ENCODE results near the gene MORN4. TPM values are rescaled to one million over a fixed set of nuclear protein-coding genes. Genes with fewer than 3 reads are reported as not detected.
A peak's percentile ranks its signal among the peaks of the same experiment; 100 is the strongest.
"Not testable (repeated sequence)": the region's sequence is repeated elsewhere in the genome, so short reads cannot be mapped to it uniquely, and the experiment has no call there.

MORN4 gene
- total RNA-seq, 4 donors from 2014 or later, result 0.51 to 8.7 (median 2.1) TPM

DNA sequence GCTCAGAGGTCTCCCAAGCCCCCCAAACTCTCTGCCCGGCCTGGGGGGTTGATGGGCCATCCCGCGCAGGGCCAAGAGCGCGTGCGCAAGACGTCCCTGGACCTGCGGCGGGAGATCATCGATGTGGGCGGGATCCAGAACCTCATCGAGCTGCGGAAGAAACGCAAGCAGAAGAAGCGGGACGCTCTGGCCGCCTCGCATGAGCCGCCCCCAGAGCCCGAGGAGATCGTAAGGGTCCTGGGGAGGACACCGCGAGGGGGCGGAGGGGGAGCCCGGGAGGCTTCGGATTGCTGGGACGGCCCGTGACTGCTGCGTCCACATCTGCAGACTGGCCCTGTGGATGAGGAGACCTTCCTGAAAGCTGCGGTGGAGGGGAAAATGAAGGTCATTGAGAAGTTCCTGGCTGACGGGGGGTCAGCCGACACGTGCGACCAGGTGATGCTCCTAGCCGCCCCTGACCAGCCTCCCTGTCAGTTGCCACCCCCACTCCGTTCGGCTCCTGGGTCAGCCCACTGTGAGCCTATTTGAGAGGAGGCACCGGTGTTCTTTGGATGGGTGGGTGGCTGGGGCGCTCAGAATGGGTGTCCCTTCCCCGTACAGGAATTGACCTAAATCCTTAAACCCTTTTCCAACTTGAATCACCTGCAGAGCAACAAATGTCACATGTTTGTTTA lies 55.0 kb downstream of the MORN4 start:
- in situ Hi-C loops (cut with MboI; ENCODE audit: low sequenced_read_pairs in 4 of 4), result no loop called here

GRCh38 chr10:97577701-97578100 lies 55.6 kb downstream of the MORN4 start:
- in situ Hi-C loops (cut with MboI; ENCODE audit: low sequenced_read_pairs in 4 of 4) (no loop called here), intact Hi-C loops (cut with DNase I; ENCODE audit: low total_unique reads) (no loop called here)
- ATAC-seq (no peak), DNase-seq (no peak)
- peaks cover 28 to 30% of the 10 kb centered on the region in 2 donors for H3K4me1 ChIP-seq
- H3K27ac ChIP-seq, result peak overlapping the region; percentile 90 to 92 (median 91)
- H3K27me3 ChIP-seq, result no peaks in the 10 kb centered on the region
- H3K4me3 ChIP-seq, result no peak overlapping the region
- H3K9me3 ChIP-seq, result no peaks in the 10 kb centered on the region
- H3K36me3 ChIP-seq, result peaks cover 0 to 21% of the 10 kb centered on the region in 2 donors
- no peak for TF ChIP-seq POLR2A (IDR thresholded peaks at IDR 0.05)
- TF ChIP-seq, protein P1, sequence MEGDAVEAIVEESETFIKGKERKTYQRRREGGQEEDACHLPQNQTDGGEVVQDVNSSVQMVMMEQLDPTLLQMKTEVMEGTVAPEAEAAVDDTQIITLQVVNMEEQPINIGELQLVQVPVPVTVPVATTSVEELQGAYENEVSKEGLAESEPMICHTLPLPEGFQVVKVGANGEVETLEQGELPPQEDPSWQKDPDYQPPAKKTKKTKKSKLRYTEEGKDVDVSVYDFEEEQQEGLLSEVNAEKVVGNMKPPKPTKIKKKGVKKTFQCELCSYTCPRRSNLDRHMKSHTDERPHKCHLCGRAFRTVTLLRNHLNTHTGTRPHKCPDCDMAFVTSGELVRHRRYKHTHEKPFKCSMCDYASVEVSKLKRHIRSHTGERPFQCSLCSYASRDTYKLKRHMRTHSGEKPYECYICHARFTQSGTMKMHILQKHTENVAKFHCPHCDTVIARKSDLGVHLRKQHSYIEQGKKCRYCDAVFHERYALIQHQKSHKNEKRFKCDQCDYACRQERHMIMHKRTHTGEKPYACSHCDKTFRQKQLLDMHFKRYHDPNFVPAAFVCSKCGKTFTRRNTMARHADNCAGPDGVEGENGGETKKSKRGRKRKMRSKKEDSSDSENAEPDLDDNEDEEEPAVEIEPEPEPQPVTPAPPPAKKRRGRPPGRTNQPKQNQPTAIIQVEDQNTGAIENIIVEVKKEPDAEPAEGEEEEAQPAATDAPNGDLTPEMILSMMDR (IDR thresholded peaks at IDR 0.05 in 4 of 5, conservative IDR thresholded peaks at IDR 0.05 in 1 of 5), result no peak

More for the DNA sequence above, 55.0 kb downstream of the MORN4 start:
- DNase-seq, result no peak
- peaks cover 27% of the 10 kb centered on the region in 2 donors for H3K4me1 ChIP-seq
- peak overlapping the region; percentile 90 to 92 (median 91) for H3K27ac ChIP-seq
- H3K4me3 ChIP-seq, result no peak overlapping the region
- H3K27me3 ChIP-seq, result no peaks in the 10 kb centered on the region
- peaks cover 0 to 21% of the 10 kb centered on the region in 2 donors for H3K36me3 ChIP-seq
- H3K9me3 ChIP-seq, result no peaks in the 10 kb centered on the region
- no peak for ATAC-seq
- TF ChIP-seq POLR2A (IDR thresholded peaks at IDR 0.05), result no peak
- TF ChIP-seq, protein P1 (IDR thresholded peaks at IDR 0.05 in 4 of 5, conservative IDR thresholded peaks at IDR 0.05 in 1 of 5), result no peak
- intact Hi-C loops (cut with DNase I; ENCODE audit: low total_unique reads), result no loop called here

- peaks cover 41 to 42% of the 10 kb centered on the region in 2 donors for H3K4me1 ChIP-seq
- DNase-seq; H3K4me3 ChIP-seq; intact Hi-C loops (cut with DNase I; ENCODE audit: low total_unique reads); in situ Hi-C loops (cut with MboI; ENCODE audit: low sequenced_read_pairs in 4 of 4); H3K27me3 ChIP-seq; ATAC-seq; H3K9me3 ChIP-seq: not testable (repeated sequence)
- peak overlapping the region; percentile 90 to 92 (median 91) for H3K27ac ChIP-seq
- peaks cover 0 to 21% of the 10 kb centered on the region in 2 donors for H3K36me3 ChIP-seq
These were observed 56.8 kb downstream of the MORN4 start for GRCh38 chr10:97576487-97576886.

DNA sequence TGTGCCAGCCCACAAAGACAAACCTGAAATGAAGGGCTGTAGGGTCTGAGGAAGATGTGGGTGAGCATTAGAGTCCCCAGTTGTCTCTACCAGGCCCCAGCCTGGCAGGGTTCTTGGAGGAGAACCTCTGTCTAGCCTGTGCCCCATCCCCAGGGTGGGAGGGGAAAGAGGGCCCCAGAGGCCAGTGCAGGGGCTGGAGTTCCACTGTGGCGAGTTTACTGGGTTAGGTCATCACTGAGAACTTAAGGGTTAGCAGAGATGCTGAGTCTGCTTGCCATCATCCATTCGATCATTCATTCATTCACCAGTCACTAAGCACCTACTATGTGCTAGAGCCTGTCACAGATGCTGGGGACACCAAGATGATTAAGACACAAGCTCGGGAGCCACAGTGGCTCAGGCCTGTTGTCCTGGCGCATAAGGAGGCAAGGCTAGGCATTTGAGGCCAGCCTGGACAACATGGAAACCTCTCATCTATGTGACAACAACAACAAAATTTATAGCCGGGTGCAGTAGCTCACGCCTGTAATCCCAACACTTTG lies 58.1 kb downstream of the MORN4 start:
- Histone ChIP-seq H3K4me1 (peaks cover 53 to 55% of the 10 kb centered on the region in 2 donors), H3K27me3 (no peaks in the 10 kb centered on the region), H3K4me3 (no peak overlapping the region), H3K36me3 (peaks cover 0 to 21% of the 10 kb centered on the region in 2 donors), H3K9me3 (no peaks in the 10 kb centered on the region), H3K27ac (peak overlapping the region; percentile 90 to 92 (median 91))
- in situ Hi-C loops (cut with MboI; ENCODE audit: low sequenced_read_pairs in 4 of 4), result no loop called here
- DNase-seq (no peak), ATAC-seq (peak in 1 of 2 donors; percentile 0)
- TF ChIP-seq, protein P1 (IDR thresholded peaks at IDR 0.05 in 4 of 5, conservative IDR thresholded peaks at IDR 0.05 in 1 of 5), result no peak
- TF ChIP-seq POLR2A (IDR thresholded peaks at IDR 0.05), result no peak
- intact Hi-C loops (cut with DNase I; ENCODE audit: low total_unique reads), result no loop called here

- H3K4me3 ChIP-seq, result peak overlapping the region in 2 of 4 donors; percentile 35 to 58
- peaks cover 58 to 61% of the 10 kb centered on the region in 2 donors for H3K4me1 ChIP-seq
- DNase-seq (peak; percentile 86 to 95), ATAC-seq (peak; percentile 74 to 84)
- intact Hi-C loops (cut with DNase I; ENCODE audit: low total_unique reads), result loop anchor here (1.0 kb wide), 1 partner anchor 22 kb away; no protein-coding TSS in a partner anchor
- TF ChIP-seq, protein P1 (IDR thresholded peaks at IDR 0.05 in 4 of 5, conservative IDR thresholded peaks at IDR 0.05 in 1 of 5), result no peak
- no peak for TF ChIP-seq POLR2A (IDR thresholded peaks at IDR 0.05)
- peaks cover 0 to 21% of the 10 kb centered on the region in 2 donors for H3K36me3 ChIP-seq
- H3K27me3 ChIP-seq, result no peaks in the 10 kb centered on the region
- no peaks in the 10 kb centered on the region for H3K9me3 ChIP-seq
- in situ Hi-C loops (cut with MboI; ENCODE audit: low sequenced_read_pairs in 4 of 4), result loop anchor here (5.0 kb wide), 2 partner anchors 38 to 43 kb away; no protein-coding TSS in a partner anchor
- peak overlapping the region; percentile 90 to 92 (median 91) for H3K27ac ChIP-seq
These were observed 58.8 kb downstream of the MORN4 start for GRCh38 chr10:97574374-97575126.
